Liver (tissue), 9 donors: ENCODE measurements around the gene TNXB. TPM values are rescaled to one million over a fixed set of nuclear protein-coding genes. Genes with fewer than 3 reads are reported as not detected.
A peak's percentile ranks its signal among the peaks of the same experiment; 100 is the strongest.
"Not testable (repeated sequence)": the region's sequence is repeated elsewhere in the genome, so short reads cannot be mapped to it uniquely, and the experiment has no call there.

Experiments used
- DNase-seq: peaks from one replicate; pipeline ENCODE4 v3.0.0-alpha.2; 2017; ENCODE audit warnings: low spot score
- H3K27ac ChIP-seq, 2 donors: one replicate each; pipeline ENCODE4 v1.7.0; 2013; ENCODE audit warnings: inconsistent platforms in 2 of 2, low read length in 2 of 2, control low read depth in 1 of 2, low read depth in 1 of 2, mild to moderate bottlenecking in 1 of 2
- H3K27me3 ChIP-seq, 4 donors: one replicate each; pipeline versions ENCODE4 v1.6.1 to v1.7.0; 2013; ENCODE audit warnings: low read length in 3 of 4, inconsistent platforms in 1 of 4, mild to moderate bottlenecking in 1 of 4, moderate library complexity in 1 of 4; ENCODE audit not compliant: control insufficient read depth in 4 of 4, insufficient read depth in 4 of 4
- H3K36me3 ChIP-seq, 4 donors: one replicate each; pipeline versions ENCODE4 v1.6.1 to v1.7.0; 2013; ENCODE audit warnings: low read length in 3 of 4, mild to moderate bottlenecking in 3 of 4, low read depth in 1 of 4, moderate library complexity in 1 of 4; ENCODE audit not compliant: control insufficient read depth in 4 of 4, insufficient read depth in 3 of 4
- H3K4me1 ChIP-seq, 4 donors: one replicate each; pipeline versions ENCODE4 v1.6.1 to v1.7.0; 2013; ENCODE audit warnings: low read length in 3 of 4, mild to moderate bottlenecking in 3 of 4, moderate library complexity in 1 of 4; ENCODE audit not compliant: control insufficient read depth in 4 of 4, insufficient read depth in 4 of 4
- H3K4me3 ChIP-seq, 3 donors: one replicate each; pipeline versions ENCODE4 v1.6.1 to v1.7.0; 2013; ENCODE audit warnings: low read length in 3 of 3, control low read depth in 1 of 3, low read depth in 1 of 3, mild to moderate bottlenecking in 1 of 3
- H3K9ac ChIP-seq, 2 donors: one replicate each; pipeline ENCODE4 v1.7.0; 2013; ENCODE audit warnings: low read length in 2 of 2, mild to moderate bottlenecking in 2 of 2, moderate library complexity in 2 of 2, control low read depth in 1 of 2, low read depth in 1 of 2
- H3K9me3 ChIP-seq, 4 donors: one replicate each; pipeline versions ENCODE4 v1.6.1 to v1.7.0; 2013; ENCODE audit warnings: low read length in 3 of 4; ENCODE audit not compliant: control insufficient read depth in 4 of 4
- EGR1 ChIP-seq, 2 donors: IDR thresholded peaks; 2 replicates each; pipeline ENCODE4 v1.6.1; 2016 to 2018; ENCODE audit warnings: antibody characterized with exemption in 2 of 2, low read depth in 2 of 2
- HNF4A ChIP-seq, 2 donors: conservative IDR thresholded peaks; 2 replicates each; pipeline ENCODE4 v1.6.1; 2016; ENCODE audit warnings: antibody characterized with exemption in 2 of 2, mild to moderate bottlenecking in 2 of 2
- HNF4G ChIP-seq: IDR thresholded peaks from 2 replicates; pipeline ENCODE4 v1.6.1; 2016; ENCODE audit warnings: antibody characterized with exemption
- RAD21 ChIP-seq, 2 donors: IDR thresholded peaks; 2 replicates each; pipeline ENCODE4 v1.6.1; 2016; ENCODE audit warnings: antibody characterized with exemption in 2 of 2, mild to moderate bottlenecking in 2 of 2
- RXRA ChIP-seq, 2 donors: IDR thresholded peaks; 2 replicates each; pipeline ENCODE4 v1.6.1; 2017 to 2018; ENCODE audit warnings: antibody characterized with exemption in 2 of 2, mild to moderate bottlenecking in 1 of 2
- SP1 ChIP-seq: IDR thresholded peaks from 2 replicates; pipeline ENCODE4 v1.6.1; 2018; ENCODE audit warnings: antibody characterized with exemption, mild to moderate bottlenecking
- YY1 ChIP-seq: IDR thresholded peaks from 2 replicates; pipeline ENCODE4 v1.6.1; 2016; ENCODE audit warnings: antibody characterized with exemption, mild to moderate bottlenecking
- ZBTB33 ChIP-seq: IDR thresholded peaks from 2 replicates; pipeline ENCODE4 v1.6.1; 2016; ENCODE audit warnings: antibody characterized with exemption
- WGBS: extraction: QIAGEN DNeasy Blood & Tissue Kit; methylation state at CpG from one replicate; pipeline ENCODE4 v1.1.7; 2013; 5-methylcytosine and 5-hydroxymethylcytosine counted together
- polyA plus RNA-seq, 2 donors: library from polyadenylated mRNA; stranded (reverse) in 1 of 2; unstranded in 1 of 2; fragments of 200-250 nt in 1 of 2; fragments of >200 nt in 1 of 2; fragmentation: Nextera tagmentation in 1 of 2; extraction: Ambion mirVana in 1 of 2; gene quantifications; one replicate each; pipeline versions ENCODE4 v1.2.1 to v1.2.3, GENCODE V29; 2013 to 2015
- total RNA-seq, 2 donors: library from RNA; depleted of rRNA; stranded (reverse); fragments of >200 nt; gene quantifications; one replicate each; pipeline ENCODE4 v1.2.3, GENCODE V29; 2014
- TF ChIP-seq, protein P1 (sequence below): IDR thresholded peaks from 2 replicates; pipeline ENCODE4 v1.6.1; 2016; ENCODE audit warnings: antibody characterized with exemption, mild to moderate bottlenecking
- donor health status: healthy.
- donor health status: healthy.
- donor health status: healthy.
- donor health status: healthy.
- donor health status: healthy.

TNXB gene
- total and polyA plus RNA-seq, 4 donors: 3.0 to 17.1 (median 5.6) TPM

GRCh38 chr6:32146287-32146686, 37.1 kb upstream of the TNXB start:
- Histone ChIP-seq H3K4me1 (no peaks in the 10 kb centered on the region), H3K9ac (no peak overlapping the region), H3K36me3 (no peaks in the 10 kb centered on the region), H3K27ac (no peak overlapping the region), H3K9me3 (peaks cover 0 to 2% (median 0%) of the 10 kb centered on the region in 4 donors), H3K27me3 (peaks cover 0 to 5% (median 0%) of the 10 kb centered on the region in 4 donors), H3K4me3 (no peak overlapping the region)
- TF ChIP-seq ZBTB33: no peak
- TF ChIP-seq, protein P1, sequence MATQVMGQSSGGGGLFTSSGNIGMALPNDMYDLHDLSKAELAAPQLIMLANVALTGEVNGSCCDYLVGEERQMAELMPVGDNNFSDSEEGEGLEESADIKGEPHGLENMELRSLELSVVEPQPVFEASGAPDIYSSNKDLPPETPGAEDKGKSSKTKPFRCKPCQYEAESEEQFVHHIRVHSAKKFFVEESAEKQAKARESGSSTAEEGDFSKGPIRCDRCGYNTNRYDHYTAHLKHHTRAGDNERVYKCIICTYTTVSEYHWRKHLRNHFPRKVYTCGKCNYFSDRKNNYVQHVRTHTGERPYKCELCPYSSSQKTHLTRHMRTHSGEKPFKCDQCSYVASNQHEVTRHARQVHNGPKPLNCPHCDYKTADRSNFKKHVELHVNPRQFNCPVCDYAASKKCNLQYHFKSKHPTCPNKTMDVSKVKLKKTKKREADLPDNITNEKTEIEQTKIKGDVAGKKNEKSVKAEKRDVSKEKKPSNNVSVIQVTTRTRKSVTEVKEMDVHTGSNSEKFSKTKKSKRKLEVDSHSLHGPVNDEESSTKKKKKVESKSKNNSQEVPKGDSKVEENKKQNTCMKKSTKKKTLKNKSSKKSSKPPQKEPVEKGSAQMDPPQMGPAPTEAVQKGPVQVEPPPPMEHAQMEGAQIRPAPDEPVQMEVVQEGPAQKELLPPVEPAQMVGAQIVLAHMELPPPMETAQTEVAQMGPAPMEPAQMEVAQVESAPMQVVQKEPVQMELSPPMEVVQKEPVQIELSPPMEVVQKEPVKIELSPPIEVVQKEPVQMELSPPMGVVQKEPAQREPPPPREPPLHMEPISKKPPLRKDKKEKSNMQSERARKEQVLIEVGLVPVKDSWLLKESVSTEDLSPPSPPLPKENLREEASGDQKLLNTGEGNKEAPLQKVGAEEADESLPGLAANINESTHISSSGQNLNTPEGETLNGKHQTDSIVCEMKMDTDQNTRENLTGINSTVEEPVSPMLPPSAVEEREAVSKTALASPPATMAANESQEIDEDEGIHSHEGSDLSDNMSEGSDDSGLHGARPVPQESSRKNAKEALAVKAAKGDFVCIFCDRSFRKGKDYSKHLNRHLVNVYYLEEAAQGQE: no peak
- 91% methylated on average over 1 of the region's 1 CpG for WGBS
- no peak for DNase-seq

- not testable (repeated sequence) for H3K9me3 ChIP-seq, H3K4me3 ChIP-seq, H3K27me3 ChIP-seq, H3K4me1 ChIP-seq, DNase-seq, H3K9ac ChIP-seq, H3K27ac ChIP-seq, H3K36me3 ChIP-seq
- 87% methylated on average over 7 of the region's 7 CpGs for WGBS
These were observed 35.1 kb upstream of the TNXB start for GRCh38 chr6:32144238-32144637.

DNA sequence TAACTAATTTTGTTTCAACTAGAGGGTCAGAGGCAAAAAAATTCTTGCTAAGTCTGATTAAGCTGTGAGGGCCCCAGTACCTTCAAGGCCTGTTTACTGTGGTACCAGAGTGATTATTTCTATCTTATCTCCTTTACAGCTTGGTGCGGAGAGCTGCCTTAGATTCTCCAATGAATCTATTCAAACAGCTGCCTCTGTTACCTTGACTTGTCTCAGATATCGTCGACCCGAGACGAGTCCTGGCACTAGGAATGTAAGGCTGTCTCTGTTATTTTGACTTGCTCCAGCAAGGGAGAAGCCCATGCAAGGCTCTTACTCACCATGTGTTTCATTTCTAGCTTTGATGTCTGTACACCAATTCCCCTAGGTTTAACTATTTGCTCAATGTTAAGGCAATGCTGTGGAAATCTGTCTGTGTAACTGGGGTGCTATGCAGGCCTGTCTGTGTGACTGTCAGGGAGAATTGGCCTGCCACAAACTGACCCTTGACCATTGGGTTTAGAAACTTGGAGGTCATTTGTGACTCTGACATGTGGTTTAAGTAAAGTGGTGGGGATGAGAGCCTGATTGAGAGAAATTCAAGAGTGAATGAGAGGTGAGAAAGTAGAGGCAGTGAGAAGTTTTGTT, 31.4 kb upstream of the TNXB start:
- WGBS: 81% methylated on average over 5 of the region's 5 CpGs
- no peak for DNase-seq

More for the DNA sequence above, 31.4 kb upstream of the TNXB start:
- Histone ChIP-seq H3K36me3 (no peaks in the 10 kb centered on the region), H3K9me3 (no peaks in the 10 kb centered on the region), H3K4me3 (no peak overlapping the region), H3K27me3 (no peaks in the 10 kb centered on the region), H3K27ac (no peak overlapping the region), H3K9ac (no peak overlapping the region), H3K4me1 (peaks cover 0 to 5% (median 0%) of the 10 kb centered on the region in 4 donors)
- TF ChIP-seq, protein P1: no peak
- TF ChIP-seq SP1 (peak; percentile 70), HNF4G (no peak), EGR1 (IDR thresholded peaks at IDR 0.05; ENCODE audit: low read depth in 2 of 2) (no peak), YY1 (no peak), RXRA (IDR thresholded peaks at IDR 0.05) (peak in 1 of 2 donors; percentile 21), RAD21 (IDR thresholded peaks at IDR 0.05) (no peak), HNF4A (conservative IDR thresholded peaks at IDR 0.05) (peak; percentile 27 to 61)
